OCI-LY1 (cell line): ENCODE data around the gene NKD1.

Experiments
- H2AFZ ChIP-seq: fragments of 200-600 bp; sonication (generic), shearing (Covaris generic); 2 replicates; pipeline ENCODE4 v1.6.0; 2014; ENCODE audit warnings: antibody characterized with exemption, mild to moderate bottlenecking, low read length
- H3F3A ChIP-seq: fragments of 200-600 bp; sonication (generic), shearing (Covaris generic); 2 replicates; pipeline ENCODE4 v1.6.0; 2014; ENCODE audit warnings: mild to moderate bottlenecking, antibody characterized with exemption, low read length, moderate library complexity; ENCODE audit not compliant: insufficient read depth
- H3K27ac ChIP-seq: fragments of 200-600 bp; sonication (generic); 2 replicates; pipeline ENCODE4 v1.5.1; 2014; ENCODE audit warnings: low read length, mixed run types, mild to moderate bottlenecking, low read depth; ENCODE audit not compliant: poor library complexity, severe bottlenecking
- H3K27me3 ChIP-seq: fragments of 200-600 bp; sonication (generic); 2 replicates; pipeline ENCODE4 v1.6.0; 2014; ENCODE audit warnings: antibody characterized with exemption, mild to moderate bottlenecking, low read length, moderate library complexity; ENCODE audit not compliant: insufficient read depth
- H3K36me3 ChIP-seq: fragments of 200-600 bp; sonication (generic); 2 replicates; pipeline ENCODE4 v1.6.1; 2014; ENCODE audit warnings: mild to moderate bottlenecking, antibody characterized with exemption, low read length, moderate library complexity, mixed read lengths; ENCODE audit not compliant: insufficient read depth
- H3K4me1 ChIP-seq: fragments of 200-600 bp; sonication (generic); 2 replicates; pipeline ENCODE4 v1.5.1; 2014; ENCODE audit warnings: mild to moderate bottlenecking, low read length, moderate library complexity; ENCODE audit not compliant: insufficient read depth, severe bottlenecking
- H3K4me2 ChIP-seq: fragments of 200-600 bp; sonication (generic), shearing (Covaris generic); 2 replicates; pipeline ENCODE4 v1.6.1; 2014; ENCODE audit warnings: low read length
- H3K4me3 ChIP-seq: fragments of 200-600 bp; sonication (generic); 2 replicates; pipeline ENCODE4 v1.5.1; 2014; ENCODE audit warnings: low read length, low read depth, mild to moderate bottlenecking, mixed read lengths; ENCODE audit not compliant: poor library complexity, severe bottlenecking
- H3K79me2 ChIP-seq: fragments of 200-600 bp; shearing (Covaris generic); 2 replicates; pipeline ENCODE4 v1.6.1; 2016; ENCODE audit warnings: mixed run types, low read length, mixed read lengths; ENCODE audit not compliant: insufficient read depth
- H3K9ac ChIP-seq: fragments of 200-600 bp; sonication (generic), shearing (Covaris generic); 2 replicates; pipeline ENCODE4 v1.6.1; 2014; ENCODE audit warnings: mild to moderate bottlenecking, low read length, mixed read lengths
- H3K9me2 ChIP-seq: fragments of 200-600 bp; sonication (generic), shearing (Covaris generic); 2 replicates; pipeline ENCODE4 v1.6.1; 2014; ENCODE audit warnings: low read depth, mild to moderate bottlenecking, low read length, mixed read lengths
- H3K9me3 ChIP-seq: fragments of 200-600 bp; shearing (Covaris generic); 2 replicates; pipeline ENCODE4 v1.6.1; 2014; ENCODE audit warnings: low read length, mixed read lengths
- H4K20me1 ChIP-seq: fragments of 200-600 bp; sonication (generic), shearing (Covaris generic); 2 replicates; pipeline ENCODE4 v1.6.0; 2016; ENCODE audit warnings: mild to moderate bottlenecking, low read length; ENCODE audit not compliant: insufficient read depth
- CTCF ChIP-seq: fragments of 200-600 bp; sonication (generic), shearing (Covaris generic); IDR thresholded peaks from 2 replicates; pipeline ENCODE4 v1.5.1; 2017; ENCODE audit warnings: mild to moderate bottlenecking, antibody characterized with exemption, low read length, moderate library complexity, mixed read lengths
- EZH2 ChIP-seq: fragments of 200-600 bp; sonication (generic), shearing (Covaris generic); IDR thresholded peaks from 2 replicates; pipeline ENCODE4 v1.8.0; 2017; ENCODE audit warnings: borderline replicate concordance, mixed run types, mild to moderate bottlenecking, antibody characterized with exemption, low read length, moderate library complexity, mixed read lengths

Gene NKD1

GRCh38 chr16:50555952-50556673 is 7.9 kb downstream of the NKD1 start:
- no peaks in the 10 kb centered on the region for H3K4me1 ChIP-seq
- no peak overlapping the region for H3K4me3 ChIP-seq
- no peaks in the 10 kb centered on the region for H3K79me2 ChIP-seq
- no peak overlapping the region for H3K27ac ChIP-seq
- no peak overlapping the region for H2AFZ ChIP-seq
- TF ChIP-seq CTCF (no peak), EZH2 (no peak)
- no peaks in the 10 kb centered on the region for H3K27me3 ChIP-seq
- H3K9ac ChIP-seq = no peak overlapping the region
- H4K20me1 ChIP-seq = no peaks in the 10 kb centered on the region
- H3K4me2 ChIP-seq = no peak overlapping the region
- H3K36me3 ChIP-seq = no peaks in the 10 kb centered on the region; the same call in 1 of the 2 replicates
- no peaks in the 10 kb centered on the region for H3F3A ChIP-seq
- no peaks in the 10 kb centered on the region for H3K9me3 ChIP-seq
- no peaks in the 10 kb centered on the region for H3K9me2 ChIP-seq

- Histone ChIP-seq H3K4me1 (no peaks in the 10 kb centered on the region), H3K4me2 (no peak overlapping the region), H3K79me2 (no peaks in the 10 kb centered on the region), H3K9ac (no peak overlapping the region), H2AFZ (no peak overlapping the region), H3K27me3 (no peaks in the 10 kb centered on the region), H4K20me1 (no peaks in the 10 kb centered on the region), H3F3A (no peaks in the 10 kb centered on the region), H3K27ac (no peak overlapping the region), H3K36me3 (no peaks in the 10 kb centered on the region; the same call in 1 of the 2 replicates), H3K9me2 (no peaks in the 10 kb centered on the region), H3K4me3 (no peak overlapping the region), H3K9me3 (no peaks in the 10 kb centered on the region)
- TF ChIP-seq EZH2 = no peak
- TF ChIP-seq CTCF = no peak
Observed at GRCh38 chr16:50557046-50557445, 8.8 kb downstream of the NKD1 start.

GRCh38 chr16:50558913-50559312 is 10.7 kb downstream of the NKD1 start:
- Histone ChIP-seq H3K9ac (no peak overlapping the region), H3K9me3 (no peaks in the 10 kb centered on the region), H3K27me3 (no peaks in the 10 kb centered on the region), H3F3A (no peaks in the 10 kb centered on the region), H2AFZ (no peak overlapping the region), H4K20me1 (no peaks in the 10 kb centered on the region), H3K27ac (no peak overlapping the region), H3K9me2 (no peaks in the 10 kb centered on the region), H3K36me3 (no peaks in the 10 kb centered on the region; the same call in 1 of the 2 replicates), H3K4me2 (no peak overlapping the region), H3K79me2 (no peaks in the 10 kb centered on the region), H3K4me1 (no peaks in the 10 kb centered on the region), H3K4me3 (no peak overlapping the region)
- TF ChIP-seq CTCF = no peak
- no peak for TF ChIP-seq EZH2
